Fibroblast of skin of left biceps (primary cell): Measurements from ENCODE around the gene NFYA.

ENCODE experiments used
- DNase-seq, 2 experiments: peaks; one replicate each; pipeline ENCODE4 v3.0.0-alpha.2; 2013; ENCODE audit warnings: low read depth in 2 of 2

Gene NFYA

GRCh38 chr6:41046084-41046483 lies 26.7 kb upstream of the NFYA start:
- DNase-seq = no peak

GRCh38 chr6:41047306-41047705 lies 25.5 kb upstream of the NFYA start:
- no peak for DNase-seq

- DNase-seq = no peak
Measured at GRCh38 chr6:41047745-41048732, 24.7 kb upstream of the NFYA start.

- no peak for DNase-seq
Measured at GRCh38 chr6:41049521-41049920, 23.3 kb upstream of the NFYA start.

GRCh38 chr6:41049955-41050354 lies 22.8 kb upstream of the NFYA start:
- no peak for DNase-seq

GRCh38 chr6:41050536-41050935 lies 22.2 kb upstream of the NFYA start:
- no peak for DNase-seq

DNA sequence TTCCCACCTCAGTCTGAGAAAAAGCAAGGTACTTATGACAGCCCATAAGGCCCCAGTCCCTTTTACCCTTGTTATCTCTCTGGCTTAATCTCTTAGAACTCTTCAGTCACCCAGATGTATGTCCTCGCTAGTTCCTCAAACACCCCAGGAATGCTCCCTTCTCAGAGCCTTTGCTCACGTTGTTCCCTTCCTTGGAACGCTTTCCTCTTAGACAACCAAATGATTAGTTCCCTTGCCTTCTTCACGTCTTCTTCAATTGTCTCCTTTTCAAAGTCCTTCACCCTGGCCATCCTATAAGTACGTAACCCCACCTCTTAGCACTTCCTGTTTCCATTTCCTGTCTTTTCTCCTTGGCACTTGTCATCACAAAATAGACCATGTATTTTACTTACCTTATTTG lies 20.9 kb upstream of the NFYA start:
- no peak for DNase-seq

GRCh38 chr6:41053041-41053440 lies 19.7 kb upstream of the NFYA start, which contains the start of gene APOBEC2:
APOBEC2 (plus strand) TSS chr6:41053202; CDS start chr6:41053348, 146 bp downstream.
- DNase-seq = no peak

DNA sequence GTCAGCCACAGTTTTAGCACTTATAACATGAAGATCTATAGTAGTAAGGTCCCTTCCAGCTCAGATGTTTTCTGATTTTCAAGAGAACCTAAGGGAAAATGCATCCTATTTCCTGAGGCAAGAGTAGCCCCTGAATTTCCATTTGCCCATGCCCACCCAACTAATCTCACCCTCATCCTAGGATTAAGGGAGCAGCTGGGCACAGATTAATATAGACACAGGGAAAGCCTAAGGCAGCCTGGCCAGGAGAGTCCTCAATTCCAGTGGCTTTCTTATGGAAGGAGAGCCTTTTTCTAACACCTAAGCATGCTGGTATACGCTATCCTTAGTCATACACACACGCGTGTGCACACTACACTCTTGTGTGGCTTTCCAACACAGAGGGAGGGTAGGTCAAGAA lies 18.3 kb upstream of the NFYA start:
- no peak for DNase-seq

DNA sequence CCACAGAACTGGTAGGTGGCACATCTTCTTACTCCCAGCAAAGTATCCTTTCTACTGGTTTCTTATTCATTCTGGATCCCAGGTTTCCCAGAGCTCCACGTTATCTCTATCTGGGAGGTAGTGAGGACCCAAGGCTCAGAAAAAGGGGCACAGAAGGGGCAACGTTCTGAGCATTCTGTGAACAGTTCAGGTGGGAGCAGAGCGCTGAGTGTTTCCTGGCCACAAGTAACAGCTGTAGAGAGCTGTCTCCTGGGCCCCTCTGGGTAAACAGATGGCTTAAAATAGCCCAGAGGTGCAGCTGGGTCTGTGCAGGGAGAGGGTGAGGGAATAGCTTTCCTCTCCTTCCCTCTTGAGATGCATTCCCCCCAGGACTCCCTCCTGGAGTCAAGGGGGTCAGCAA lies 17.6 kb upstream of the NFYA start:
- DNase-seq = no peak

GRCh38 chr6:41056768-41057490 lies 15.8 kb upstream of the NFYA start:
- no peak for DNase-seq

- DNase-seq = no peak
Measured at GRCh38 chr6:41058783-41059181, 14.0 kb upstream of the NFYA start.

DNA sequence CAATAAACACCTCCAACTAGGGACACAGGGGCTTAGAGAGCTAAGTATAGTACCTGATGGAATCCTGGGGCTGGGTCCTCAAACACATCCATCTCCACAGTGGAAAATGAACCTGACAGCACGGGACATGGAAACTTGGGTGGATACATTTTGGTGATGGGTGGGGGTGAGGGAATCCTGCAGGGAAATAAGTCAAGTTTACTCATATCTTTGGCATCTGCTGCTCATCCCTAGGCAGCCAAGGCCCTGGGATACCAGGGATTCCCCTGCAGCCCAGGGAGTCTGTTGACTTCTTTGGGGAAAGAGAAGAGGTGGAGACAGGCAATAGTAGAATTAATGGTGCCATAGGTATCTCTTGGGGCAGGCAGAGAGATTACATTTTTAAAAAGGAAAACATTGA lies 13.2 kb upstream of the NFYA start:
- DNase-seq = no peak

DNA sequence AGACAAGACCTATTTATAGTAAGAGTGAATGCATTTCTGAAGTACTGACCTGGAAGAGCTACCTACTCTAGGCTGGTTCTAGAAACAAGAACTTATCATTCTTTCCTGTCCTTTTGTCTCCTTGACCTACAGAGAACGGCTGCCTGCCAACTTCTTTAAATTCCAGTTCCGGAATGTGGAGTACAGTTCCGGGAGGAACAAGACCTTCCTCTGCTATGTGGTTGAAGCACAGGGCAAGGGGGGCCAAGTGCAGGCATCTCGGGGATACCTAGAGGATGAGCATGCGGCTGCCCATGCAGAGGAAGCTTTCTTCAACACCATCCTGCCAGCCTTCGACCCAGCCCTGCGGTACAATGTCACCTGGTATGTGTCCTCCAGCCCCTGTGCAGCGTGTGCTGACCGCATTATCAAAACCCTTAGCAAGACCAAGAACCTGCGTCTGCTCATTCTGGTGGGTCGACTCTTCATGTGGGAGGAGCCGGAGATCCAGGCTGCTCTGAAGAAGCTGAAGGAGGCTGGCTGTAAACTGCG lies 11.5 kb upstream of the NFYA start:
- DNase-seq = no peak

GRCh38 chr6:41062056-41062455 lies 10.7 kb upstream of the NFYA start:
- no peak for DNase-seq

- DNase-seq = no peak
Measured at GRCh38 chr6:41063884-41064285, 8.9 kb upstream of the NFYA start.

GRCh38 chr6:41064841-41065240 lies 7.9 kb upstream of the NFYA start:
- DNase-seq = no peak

GRCh38 chr6:41065550-41066026 lies 7.2 kb upstream of the NFYA start:
- DNase-seq = no peak

DNA sequence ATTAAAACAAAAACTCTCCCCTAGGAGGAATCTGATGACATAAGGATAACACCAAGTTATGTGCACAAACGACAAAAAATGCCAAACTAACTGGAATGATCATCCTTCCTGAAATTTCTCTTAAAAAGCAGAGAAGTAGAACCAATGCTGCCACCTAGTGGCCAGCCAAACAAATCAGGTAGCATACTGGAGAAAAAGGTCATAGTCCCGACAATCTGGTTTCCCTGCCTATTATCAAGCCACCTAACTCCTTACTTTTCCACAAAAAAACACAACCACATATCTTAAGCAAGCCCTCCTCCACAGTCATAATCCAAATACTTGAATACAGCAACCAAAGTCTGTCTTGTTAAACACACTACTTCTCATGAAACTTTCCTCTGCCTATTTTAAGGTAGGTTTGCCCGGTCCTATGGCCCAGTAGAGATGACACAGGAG lies 5.9 kb upstream of the NFYA start:
- DNase-seq = peak; percentile 38 to 49

- no peak for DNase-seq
Measured at GRCh38 chr6:41071501-41071922, 1.3 kb upstream of the NFYA start.

GRCh38 chr6:41071923-41072835 lies 595 bp upstream of the NFYA start, which contains the start of gene OARD1:
OARD1 (minus strand) TSS chr6:41072356; CDS start chr6:41071634, 722 bp downstream.
- DNase-seq = peak; percentile 99
